ENCODE measurements around the gene EHMT2. TPM values are rescaled to one million over a fixed set of nuclear protein-coding genes. Genes with fewer than 3 reads are reported as not detected.

Gene EHMT2
- total RNA-seq, 1 experiment from 2014 or later = 137 TPM

DNA sequence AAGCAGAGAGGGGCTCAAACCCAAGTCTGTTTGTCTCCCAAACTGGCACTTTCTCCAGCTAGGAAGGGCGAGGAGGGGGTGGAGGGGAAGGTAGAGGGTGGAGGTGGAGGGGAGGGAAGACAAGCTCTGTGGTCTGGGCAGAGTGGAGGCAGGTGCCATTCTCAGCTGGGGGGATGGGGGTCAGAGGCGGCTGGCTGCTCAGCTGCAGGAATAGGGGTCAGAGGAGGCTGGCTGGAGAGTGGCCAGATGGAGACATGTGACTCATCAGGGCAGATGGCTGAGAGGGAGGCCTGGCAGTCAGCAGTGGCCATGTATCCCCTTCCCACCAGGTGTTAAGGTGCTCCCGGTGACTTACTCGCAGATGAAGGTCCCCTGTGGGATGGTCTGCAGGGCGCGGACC, 15.2 kb downstream of the EHMT2 start:
- H3K4me3 Mint-ChIP-seq = no peak overlapping the region
- DNase-seq (ENCODE audit: low spot score) (no peak), ATAC-seq (no peak)
- H3K4me1 Mint-ChIP-seq = peaks cover 6% of the 10 kb centered on the region
- TF ChIP-seq, protein P1, sequence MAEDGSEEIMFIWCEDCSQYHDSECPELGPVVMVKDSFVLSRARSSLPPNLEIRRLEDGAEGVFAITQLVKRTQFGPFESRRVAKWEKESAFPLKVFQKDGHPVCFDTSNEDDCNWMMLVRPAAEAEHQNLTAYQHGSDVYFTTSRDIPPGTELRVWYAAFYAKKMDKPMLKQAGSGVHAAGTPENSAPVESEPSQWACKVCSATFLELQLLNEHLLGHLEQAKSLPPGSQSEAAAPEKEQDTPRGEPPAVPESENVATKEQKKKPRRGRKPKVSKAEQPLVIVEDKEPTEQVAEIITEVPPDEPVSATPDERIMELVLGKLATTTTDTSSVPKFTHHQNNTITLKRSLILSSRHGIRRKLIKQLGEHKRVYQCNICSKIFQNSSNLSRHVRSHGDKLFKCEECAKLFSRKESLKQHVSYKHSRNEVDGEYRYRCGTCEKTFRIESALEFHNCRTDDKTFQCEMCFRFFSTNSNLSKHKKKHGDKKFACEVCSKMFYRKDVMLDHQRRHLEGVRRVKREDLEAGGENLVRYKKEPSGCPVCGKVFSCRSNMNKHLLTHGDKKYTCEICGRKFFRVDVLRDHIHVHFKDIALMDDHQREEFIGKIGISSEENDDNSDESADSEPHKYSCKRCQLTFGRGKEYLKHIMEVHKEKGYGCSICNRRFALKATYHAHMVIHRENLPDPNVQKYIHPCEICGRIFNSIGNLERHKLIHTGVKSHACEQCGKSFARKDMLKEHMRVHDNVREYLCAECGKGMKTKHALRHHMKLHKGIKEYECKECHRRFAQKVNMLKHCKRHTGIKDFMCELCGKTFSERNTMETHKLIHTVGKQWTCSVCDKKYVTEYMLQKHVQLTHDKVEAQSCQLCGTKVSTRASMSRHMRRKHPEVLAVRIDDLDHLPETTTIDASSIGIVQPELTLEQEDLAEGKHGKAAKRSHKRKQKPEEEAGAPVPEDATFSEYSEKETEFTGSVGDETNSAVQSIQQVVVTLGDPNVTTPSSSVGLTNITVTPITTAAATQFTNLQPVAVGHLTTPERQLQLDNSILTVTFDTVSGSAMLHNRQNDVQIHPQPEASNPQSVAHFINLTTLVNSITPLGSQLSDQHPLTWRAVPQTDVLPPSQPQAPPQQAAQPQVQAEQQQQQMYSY (CRISPR knock-in tag; IDR thresholded peaks at IDR 0.05) = no peak
- TF ChIP-seq, protein P2, sequence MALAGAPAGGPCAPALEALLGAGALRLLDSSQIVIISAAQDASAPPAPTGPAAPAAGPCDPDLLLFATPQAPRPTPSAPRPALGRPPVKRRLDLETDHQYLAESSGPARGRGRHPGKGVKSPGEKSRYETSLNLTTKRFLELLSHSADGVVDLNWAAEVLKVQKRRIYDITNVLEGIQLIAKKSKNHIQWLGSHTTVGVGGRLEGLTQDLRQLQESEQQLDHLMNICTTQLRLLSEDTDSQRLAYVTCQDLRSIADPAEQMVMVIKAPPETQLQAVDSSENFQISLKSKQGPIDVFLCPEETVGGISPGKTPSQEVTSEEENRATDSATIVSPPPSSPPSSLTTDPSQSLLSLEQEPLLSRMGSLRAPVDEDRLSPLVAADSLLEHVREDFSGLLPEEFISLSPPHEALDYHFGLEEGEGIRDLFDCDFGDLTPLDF (CRISPR knock-in tag; IDR thresholded peaks at IDR 0.05) = no peak
- TF ChIP-seq GTF2I (CRISPR knock-in tag; conservative IDR thresholded peaks at IDR 0.05) (no peak), FOXK1 (CRISPR knock-in tag; IDR thresholded peaks at IDR 0.05) (no peak), PRRX2 (CRISPR knock-in tag; IDR thresholded peaks at IDR 0.05) (no peak), JAZF1 (CRISPR knock-in tag; IDR thresholded peaks at IDR 0.05) (no peak)
- TF ChIP-seq, protein P3, sequence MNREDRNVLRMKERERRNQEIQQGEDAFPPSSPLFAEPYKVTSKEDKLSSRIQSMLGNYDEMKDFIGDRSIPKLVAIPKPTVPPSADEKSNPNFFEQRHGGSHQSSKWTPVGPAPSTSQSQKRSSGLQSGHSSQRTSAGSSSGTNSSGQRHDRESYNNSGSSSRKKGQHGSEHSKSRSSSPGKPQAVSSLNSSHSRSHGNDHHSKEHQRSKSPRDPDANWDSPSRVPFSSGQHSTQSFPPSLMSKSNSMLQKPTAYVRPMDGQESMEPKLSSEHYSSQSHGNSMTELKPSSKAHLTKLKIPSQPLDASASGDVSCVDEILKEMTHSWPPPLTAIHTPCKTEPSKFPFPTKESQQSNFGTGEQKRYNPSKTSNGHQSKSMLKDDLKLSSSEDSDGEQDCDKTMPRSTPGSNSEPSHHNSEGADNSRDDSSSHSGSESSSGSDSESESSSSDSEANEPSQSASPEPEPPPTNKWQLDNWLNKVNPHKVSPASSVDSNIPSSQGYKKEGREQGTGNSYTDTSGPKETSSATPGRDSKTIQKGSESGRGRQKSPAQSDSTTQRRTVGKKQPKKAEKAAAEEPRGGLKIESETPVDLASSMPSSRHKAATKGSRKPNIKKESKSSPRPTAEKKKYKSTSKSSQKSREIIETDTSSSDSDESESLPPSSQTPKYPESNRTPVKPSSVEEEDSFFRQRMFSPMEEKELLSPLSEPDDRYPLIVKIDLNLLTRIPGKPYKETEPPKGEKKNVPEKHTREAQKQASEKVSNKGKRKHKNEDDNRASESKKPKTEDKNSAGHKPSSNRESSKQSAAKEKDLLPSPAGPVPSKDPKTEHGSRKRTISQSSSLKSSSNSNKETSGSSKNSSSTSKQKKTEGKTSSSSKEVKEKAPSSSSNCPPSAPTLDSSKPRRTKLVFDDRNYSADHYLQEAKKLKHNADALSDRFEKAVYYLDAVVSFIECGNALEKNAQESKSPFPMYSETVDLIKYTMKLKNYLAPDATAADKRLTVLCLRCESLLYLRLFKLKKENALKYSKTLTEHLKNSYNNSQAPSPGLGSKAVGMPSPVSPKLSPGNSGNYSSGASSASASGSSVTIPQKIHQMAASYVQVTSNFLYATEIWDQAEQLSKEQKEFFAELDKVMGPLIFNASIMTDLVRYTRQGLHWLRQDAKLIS (CRISPR knock-in tag; IDR thresholded peaks at IDR 0.05; ENCODE audit: borderline replicate concordance) = no peak
- TF ChIP-seq, protein P4, sequence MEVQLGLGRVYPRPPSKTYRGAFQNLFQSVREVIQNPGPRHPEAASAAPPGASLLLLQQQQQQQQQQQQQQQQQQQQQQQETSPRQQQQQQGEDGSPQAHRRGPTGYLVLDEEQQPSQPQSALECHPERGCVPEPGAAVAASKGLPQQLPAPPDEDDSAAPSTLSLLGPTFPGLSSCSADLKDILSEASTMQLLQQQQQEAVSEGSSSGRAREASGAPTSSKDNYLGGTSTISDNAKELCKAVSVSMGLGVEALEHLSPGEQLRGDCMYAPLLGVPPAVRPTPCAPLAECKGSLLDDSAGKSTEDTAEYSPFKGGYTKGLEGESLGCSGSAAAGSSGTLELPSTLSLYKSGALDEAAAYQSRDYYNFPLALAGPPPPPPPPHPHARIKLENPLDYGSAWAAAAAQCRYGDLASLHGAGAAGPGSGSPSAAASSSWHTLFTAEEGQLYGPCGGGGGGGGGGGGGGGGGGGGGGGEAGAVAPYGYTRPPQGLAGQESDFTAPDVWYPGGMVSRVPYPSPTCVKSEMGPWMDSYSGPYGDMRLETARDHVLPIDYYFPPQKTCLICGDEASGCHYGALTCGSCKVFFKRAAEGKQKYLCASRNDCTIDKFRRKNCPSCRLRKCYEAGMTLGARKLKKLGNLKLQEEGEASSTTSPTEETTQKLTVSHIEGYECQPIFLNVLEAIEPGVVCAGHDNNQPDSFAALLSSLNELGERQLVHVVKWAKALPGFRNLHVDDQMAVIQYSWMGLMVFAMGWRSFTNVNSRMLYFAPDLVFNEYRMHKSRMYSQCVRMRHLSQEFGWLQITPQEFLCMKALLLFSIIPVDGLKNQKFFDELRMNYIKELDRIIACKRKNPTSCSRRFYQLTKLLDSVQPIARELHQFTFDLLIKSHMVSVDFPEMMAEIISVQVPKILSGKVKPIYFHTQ (CRISPR knock-in tag; IDR thresholded peaks at IDR 0.05) = no peak
- H3K36me3 Mint-ChIP-seq = peaks cover 61% of the 10 kb centered on the region
- CTCF ChIA-PET = interaction anchor here (1.1 to 1.3 kb wide), 2 partner anchors 12 to 110 kb away, joined by 3 to 4 read pairs; no protein-coding TSS in a partner anchor
- H3K27ac Mint-ChIP-seq = no peak overlapping the region
- H3K27me3 Mint-ChIP-seq (ENCODE audit: low read depth) = no peaks in the 10 kb centered on the region
- POLR2A ChIA-PET = interaction anchor here (0.6 kb wide), 1 partner anchor 191 kb away, joined by 3 read pairs; no protein-coding TSS in a partner anchor
- H3K9me3 Mint-ChIP-seq = no peaks in the 10 kb centered on the region

DNA sequence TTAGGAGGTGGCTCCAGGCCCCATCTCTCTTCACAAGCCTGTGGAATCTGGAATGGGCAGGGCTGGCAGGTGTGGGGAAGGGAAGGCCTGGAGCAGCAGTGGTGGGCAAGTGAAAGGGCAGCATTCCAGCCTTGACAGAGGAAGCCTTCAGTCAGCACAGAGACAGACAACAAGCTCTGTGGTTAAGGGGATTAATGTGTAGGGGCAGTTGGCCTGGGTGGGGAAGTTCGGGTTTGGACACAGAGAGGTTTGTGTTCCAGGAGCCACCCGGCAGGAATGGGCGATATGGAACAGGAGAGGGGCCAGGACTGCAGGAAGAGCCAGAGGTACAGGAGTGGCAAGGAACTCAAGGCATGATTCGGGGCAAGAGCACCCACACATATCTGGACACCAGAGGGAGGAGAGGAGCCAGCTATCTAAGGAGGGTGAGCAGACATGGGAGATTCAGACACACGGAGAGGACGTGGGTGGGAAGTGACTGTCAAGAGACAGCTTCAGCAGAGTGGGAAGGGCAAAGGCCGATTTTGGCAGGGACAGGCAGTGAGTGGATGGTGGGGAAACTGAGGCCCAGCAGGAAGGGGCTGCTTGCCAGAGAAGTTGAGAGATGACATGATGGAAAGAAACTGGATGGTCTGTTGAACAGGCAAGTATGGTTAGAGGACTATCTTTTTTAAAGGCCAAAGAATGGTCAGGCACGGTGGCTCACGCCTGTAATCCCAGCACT, 16.2 kb downstream of the EHMT2 start:
- ChIA-PET POLR2A (no interaction called here), CTCF (interaction anchor here (1.1 kb wide), 1 partner anchor 11 kb away, joined by 4 read pairs; no protein-coding TSS in a partner anchor)
- no peak overlapping the region for H3K4me3 Mint-ChIP-seq
- H3K27me3 Mint-ChIP-seq (ENCODE audit: low read depth) = no peaks in the 10 kb centered on the region
- ATAC-seq (no peak), DNase-seq (ENCODE audit: low spot score) (no peak)
- TF ChIP-seq, protein P5, sequence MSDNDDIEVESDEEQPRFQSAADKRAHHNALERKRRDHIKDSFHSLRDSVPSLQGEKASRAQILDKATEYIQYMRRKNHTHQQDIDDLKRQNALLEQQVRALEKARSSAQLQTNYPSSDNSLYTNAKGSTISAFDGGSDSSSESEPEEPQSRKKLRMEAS (CRISPR knock-in tag; IDR thresholded peaks at IDR 0.05) = no peak
- TF ChIP-seq, protein P6, sequence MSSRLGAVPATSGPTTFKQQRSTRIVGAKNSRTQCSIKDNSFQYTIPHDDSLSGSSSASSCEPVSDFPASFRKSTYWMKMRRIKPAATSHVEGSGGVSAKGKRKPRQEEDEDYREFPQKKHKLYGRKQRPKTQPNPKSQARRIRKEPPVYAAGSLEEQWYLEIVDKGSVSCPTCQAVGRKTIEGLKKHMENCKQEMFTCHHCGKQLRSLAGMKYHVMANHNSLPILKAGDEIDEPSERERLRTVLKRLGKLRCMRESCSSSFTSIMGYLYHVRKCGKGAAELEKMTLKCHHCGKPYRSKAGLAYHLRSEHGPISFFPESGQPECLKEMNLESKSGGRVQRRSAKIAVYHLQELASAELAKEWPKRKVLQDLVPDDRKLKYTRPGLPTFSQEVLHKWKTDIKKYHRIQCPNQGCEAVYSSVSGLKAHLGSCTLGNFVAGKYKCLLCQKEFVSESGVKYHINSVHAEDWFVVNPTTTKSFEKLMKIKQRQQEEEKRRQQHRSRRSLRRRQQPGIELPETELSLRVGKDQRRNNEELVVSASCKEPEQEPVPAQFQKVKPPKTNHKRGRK (CRISPR knock-in tag; IDR thresholded peaks at IDR 0.05; ENCODE audit: borderline replicate concordance) = no peak
- TF ChIP-seq SP1 (CRISPR knock-in tag; conservative IDR thresholded peaks at IDR 0.05) (no peak), TP53 (CRISPR knock-in tag; IDR thresholded peaks at IDR 0.05) (no peak), IRF2 (CRISPR knock-in tag; IDR thresholded peaks at IDR 0.05; ENCODE audit: borderline replicate concordance, low read depth) (no peak), CREB1 (CRISPR knock-in tag; IDR thresholded peaks at IDR 0.05) (no peak)
- TF ChIP-seq, protein P7, sequence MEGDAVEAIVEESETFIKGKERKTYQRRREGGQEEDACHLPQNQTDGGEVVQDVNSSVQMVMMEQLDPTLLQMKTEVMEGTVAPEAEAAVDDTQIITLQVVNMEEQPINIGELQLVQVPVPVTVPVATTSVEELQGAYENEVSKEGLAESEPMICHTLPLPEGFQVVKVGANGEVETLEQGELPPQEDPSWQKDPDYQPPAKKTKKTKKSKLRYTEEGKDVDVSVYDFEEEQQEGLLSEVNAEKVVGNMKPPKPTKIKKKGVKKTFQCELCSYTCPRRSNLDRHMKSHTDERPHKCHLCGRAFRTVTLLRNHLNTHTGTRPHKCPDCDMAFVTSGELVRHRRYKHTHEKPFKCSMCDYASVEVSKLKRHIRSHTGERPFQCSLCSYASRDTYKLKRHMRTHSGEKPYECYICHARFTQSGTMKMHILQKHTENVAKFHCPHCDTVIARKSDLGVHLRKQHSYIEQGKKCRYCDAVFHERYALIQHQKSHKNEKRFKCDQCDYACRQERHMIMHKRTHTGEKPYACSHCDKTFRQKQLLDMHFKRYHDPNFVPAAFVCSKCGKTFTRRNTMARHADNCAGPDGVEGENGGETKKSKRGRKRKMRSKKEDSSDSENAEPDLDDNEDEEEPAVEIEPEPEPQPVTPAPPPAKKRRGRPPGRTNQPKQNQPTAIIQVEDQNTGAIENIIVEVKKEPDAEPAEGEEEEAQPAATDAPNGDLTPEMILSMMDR (IDR thresholded peaks at IDR 0.05) = no peak
- TF ChIP-seq, protein P8, sequence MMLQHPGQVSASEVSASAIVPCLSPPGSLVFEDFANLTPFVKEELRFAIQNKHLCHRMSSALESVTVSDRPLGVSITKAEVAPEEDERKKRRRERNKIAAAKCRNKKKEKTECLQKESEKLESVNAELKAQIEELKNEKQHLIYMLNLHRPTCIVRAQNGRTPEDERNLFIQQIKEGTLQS (CRISPR knock-in tag; conservative IDR thresholded peaks at IDR 0.05) = no peak
- TF ChIP-seq, protein P9, sequence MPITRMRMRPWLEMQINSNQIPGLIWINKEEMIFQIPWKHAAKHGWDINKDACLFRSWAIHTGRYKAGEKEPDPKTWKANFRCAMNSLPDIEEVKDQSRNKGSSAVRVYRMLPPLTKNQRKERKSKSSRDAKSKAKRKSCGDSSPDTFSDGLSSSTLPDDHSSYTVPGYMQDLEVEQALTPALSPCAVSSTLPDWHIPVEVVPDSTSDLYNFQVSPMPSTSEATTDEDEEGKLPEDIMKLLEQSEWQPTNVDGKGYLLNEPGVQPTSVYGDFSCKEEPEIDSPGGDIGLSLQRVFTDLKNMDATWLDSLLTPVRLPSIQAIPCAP (CRISPR knock-in tag; IDR thresholded peaks at IDR 0.05) = no peak
- no peaks in the 10 kb centered on the region for H3K9me3 Mint-ChIP-seq
- H3K36me3 Mint-ChIP-seq = peaks cover 51% of the 10 kb centered on the region
- H3K27ac Mint-ChIP-seq = no peak overlapping the region
- peaks cover 6% of the 10 kb centered on the region for H3K4me1 Mint-ChIP-seq

Measured in WTC11 (cell line).